Measurements from ENCODE around the gene ROR1. TPM values are rescaled to one million over a fixed set of nuclear protein-coding genes. Genes with fewer than 3 reads are reported as not detected.
A peak's percentile ranks its signal among the peaks of the same experiment; 100 is the strongest.
"Not testable (repeated sequence)": the region's sequence is repeated elsewhere in the genome, so short reads cannot be mapped to it uniquely, and the experiment has no call there.

Gene ROR1
- total RNA-seq, 1 donor from 2014 or later, result 6.7 TPM

DNA sequence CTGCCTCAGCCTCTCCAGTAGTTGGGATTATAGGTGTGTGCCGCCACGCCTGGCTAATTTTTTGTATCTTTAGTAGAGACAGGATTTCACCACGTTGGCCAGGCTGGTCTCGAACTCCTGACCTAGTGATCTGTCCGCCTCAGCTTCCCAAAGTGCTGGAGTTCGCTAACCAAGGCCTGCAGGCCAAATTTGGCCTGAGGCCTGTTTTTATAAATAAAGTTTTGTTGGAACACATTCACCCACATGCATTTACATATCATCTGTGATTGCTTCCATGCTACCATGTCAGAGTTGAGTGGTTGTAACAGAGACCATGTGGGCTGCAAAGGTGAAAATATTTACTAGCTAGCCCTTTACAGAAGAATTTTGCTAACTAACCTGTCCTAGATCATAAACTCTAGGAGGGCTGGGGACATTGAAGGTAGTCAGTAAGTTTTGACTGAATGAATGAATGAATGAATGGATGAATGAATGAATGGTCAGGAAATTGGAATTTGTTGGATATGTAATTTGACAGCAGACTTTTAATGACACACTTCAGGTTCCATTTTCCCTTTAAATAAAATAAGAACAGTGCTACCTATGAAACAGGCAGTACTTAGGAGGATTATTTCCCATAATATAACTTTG lies 38.4 kb downstream of the ROR1 start:
- H3K4me1 Mint-ChIP-seq (ENCODE audit: unreplicated experiment), result peaks cover 10% of the 10 kb centered on the region
- H3K4me3 Mint-ChIP-seq (ENCODE audit: unreplicated experiment), result no peak overlapping the region
- TF ChIP-seq, protein P1, sequence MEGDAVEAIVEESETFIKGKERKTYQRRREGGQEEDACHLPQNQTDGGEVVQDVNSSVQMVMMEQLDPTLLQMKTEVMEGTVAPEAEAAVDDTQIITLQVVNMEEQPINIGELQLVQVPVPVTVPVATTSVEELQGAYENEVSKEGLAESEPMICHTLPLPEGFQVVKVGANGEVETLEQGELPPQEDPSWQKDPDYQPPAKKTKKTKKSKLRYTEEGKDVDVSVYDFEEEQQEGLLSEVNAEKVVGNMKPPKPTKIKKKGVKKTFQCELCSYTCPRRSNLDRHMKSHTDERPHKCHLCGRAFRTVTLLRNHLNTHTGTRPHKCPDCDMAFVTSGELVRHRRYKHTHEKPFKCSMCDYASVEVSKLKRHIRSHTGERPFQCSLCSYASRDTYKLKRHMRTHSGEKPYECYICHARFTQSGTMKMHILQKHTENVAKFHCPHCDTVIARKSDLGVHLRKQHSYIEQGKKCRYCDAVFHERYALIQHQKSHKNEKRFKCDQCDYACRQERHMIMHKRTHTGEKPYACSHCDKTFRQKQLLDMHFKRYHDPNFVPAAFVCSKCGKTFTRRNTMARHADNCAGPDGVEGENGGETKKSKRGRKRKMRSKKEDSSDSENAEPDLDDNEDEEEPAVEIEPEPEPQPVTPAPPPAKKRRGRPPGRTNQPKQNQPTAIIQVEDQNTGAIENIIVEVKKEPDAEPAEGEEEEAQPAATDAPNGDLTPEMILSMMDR (IDR thresholded peaks at IDR 0.05; ENCODE audit: unreplicated experiment), result no peak
- no peak for DNase-seq (ENCODE audit: low spot score)
- peaks cover 4% of the 10 kb centered on the region for H3K27me3 Mint-ChIP-seq (ENCODE audit: unreplicated experiment)
- no peaks in the 10 kb centered on the region for H3K9me3 Mint-ChIP-seq (ENCODE audit: unreplicated experiment)
- H3K36me3 Mint-ChIP-seq (ENCODE audit: low read depth, unreplicated experiment), result peaks cover 16% of the 10 kb centered on the region
- H3K27ac Mint-ChIP-seq (ENCODE audit: unreplicated experiment), result no peak overlapping the region

DNA sequence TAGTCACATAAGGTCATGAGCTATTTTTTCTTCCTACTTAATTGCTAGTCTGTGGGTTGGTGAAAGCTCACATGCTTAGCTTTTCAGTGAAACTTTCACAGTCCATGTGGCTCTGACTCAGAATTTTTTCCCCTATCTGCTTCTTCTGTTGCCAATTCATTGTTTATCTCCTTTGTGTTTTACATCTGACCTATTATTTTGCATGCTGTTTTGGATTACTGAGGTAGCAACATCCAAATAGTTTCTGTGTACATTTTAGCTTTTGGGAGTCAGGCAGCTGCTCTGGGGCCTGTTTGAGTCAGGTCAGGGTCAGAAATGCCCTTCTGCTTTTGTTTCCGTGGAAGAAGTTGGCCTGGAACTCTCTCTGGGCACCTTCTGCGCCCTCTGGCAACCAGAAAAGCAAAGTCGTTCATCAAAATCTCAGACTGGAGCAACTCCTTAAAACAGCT lies 40.0 kb downstream of the ROR1 start:
- Mint-ChIP-seq H3K27ac (ENCODE audit: unreplicated experiment) (no peak overlapping the region), H3K9me3 (ENCODE audit: unreplicated experiment) (no peaks in the 10 kb centered on the region), H3K27me3 (ENCODE audit: unreplicated experiment) (peaks cover 2% of the 10 kb centered on the region), H3K4me3 (ENCODE audit: unreplicated experiment) (no peak overlapping the region), H3K4me1 (ENCODE audit: unreplicated experiment) (peaks cover 10% of the 10 kb centered on the region), H3K36me3 (ENCODE audit: low read depth, unreplicated experiment) (peaks cover 16% of the 10 kb centered on the region)
- DNase-seq (ENCODE audit: low spot score), result no peak
- TF ChIP-seq, protein P1 (IDR thresholded peaks at IDR 0.05; ENCODE audit: unreplicated experiment), result no peak

DNA sequence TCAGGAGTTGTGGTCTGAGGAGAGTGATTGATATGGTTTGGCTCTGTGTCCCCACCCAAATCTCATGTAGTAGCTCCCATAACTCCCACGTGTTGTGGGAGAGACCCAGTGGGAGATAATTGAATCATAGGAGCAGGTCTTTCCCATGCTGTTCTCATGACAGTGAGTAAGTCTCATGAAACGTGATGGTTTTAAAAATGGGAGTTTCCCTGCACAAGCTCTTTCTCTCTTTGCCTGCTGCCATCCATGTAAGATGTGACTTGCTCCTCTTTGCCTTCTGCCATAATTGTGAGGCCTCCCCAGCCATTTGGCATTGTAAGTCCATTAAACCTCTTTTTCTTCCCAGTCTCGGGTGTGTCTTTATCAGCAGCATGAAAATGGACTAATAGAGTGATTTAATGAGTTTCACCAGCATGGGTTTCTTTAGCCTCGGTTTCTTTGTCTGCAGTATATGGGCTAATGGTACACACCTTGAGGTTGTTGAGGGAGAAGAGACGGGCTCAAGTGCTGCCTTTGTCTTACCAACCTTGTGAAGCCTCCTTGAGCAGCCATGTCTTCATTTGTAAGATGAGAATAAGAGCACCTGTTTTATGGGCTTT lies 42.5 kb downstream of the ROR1 start:
- not testable (repeated sequence) for H3K27ac Mint-ChIP-seq (ENCODE audit: unreplicated experiment); H3K4me1 Mint-ChIP-seq (ENCODE audit: unreplicated experiment); DNase-seq (ENCODE audit: low spot score); H3K27me3 Mint-ChIP-seq (ENCODE audit: unreplicated experiment); H3K9me3 Mint-ChIP-seq (ENCODE audit: unreplicated experiment)
- Mint-ChIP-seq H3K36me3 (ENCODE audit: low read depth, unreplicated experiment) (peaks cover 16% of the 10 kb centered on the region), H3K4me3 (ENCODE audit: unreplicated experiment) (peak overlapping the region; percentile 63)

DNA sequence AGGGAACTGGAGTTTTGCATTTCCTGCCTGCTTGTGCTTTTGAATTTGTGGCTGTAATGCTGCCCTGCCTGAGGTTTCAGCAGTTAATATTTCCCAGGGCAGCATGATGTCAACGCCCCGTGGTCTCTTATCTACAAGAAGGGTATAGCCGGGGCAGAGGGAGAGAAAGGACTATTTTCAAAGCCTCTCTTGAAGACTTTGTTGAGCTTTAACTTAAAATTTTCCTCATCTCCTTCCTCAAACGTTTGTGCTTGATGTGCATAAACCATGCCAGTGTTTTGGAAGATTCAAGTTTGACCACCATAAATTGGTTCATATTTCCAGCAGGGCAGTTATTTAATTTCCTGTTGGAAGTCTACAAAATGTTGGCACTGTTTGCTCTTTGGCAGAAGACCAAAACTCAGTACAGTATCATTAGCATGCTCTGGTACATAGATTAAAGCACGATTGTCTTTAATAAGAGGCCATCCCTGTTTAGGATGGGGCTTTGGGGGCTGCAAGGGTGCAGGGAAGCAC lies 43.4 kb downstream of the ROR1 start:
- TF ChIP-seq, protein P1 (IDR thresholded peaks at IDR 0.05; ENCODE audit: unreplicated experiment), result no peak
- H3K4me1 Mint-ChIP-seq (ENCODE audit: unreplicated experiment), result no peaks in the 10 kb centered on the region
- no peaks in the 10 kb centered on the region for H3K27me3 Mint-ChIP-seq (ENCODE audit: unreplicated experiment)
- peaks cover 16% of the 10 kb centered on the region for H3K36me3 Mint-ChIP-seq (ENCODE audit: low read depth, unreplicated experiment)
- DNase-seq (ENCODE audit: low spot score), result no peak
- H3K4me3 Mint-ChIP-seq (ENCODE audit: unreplicated experiment), result no peak overlapping the region
- no peaks in the 10 kb centered on the region for H3K9me3 Mint-ChIP-seq (ENCODE audit: unreplicated experiment)
- H3K27ac Mint-ChIP-seq (ENCODE audit: unreplicated experiment), result no peak overlapping the region

DNA sequence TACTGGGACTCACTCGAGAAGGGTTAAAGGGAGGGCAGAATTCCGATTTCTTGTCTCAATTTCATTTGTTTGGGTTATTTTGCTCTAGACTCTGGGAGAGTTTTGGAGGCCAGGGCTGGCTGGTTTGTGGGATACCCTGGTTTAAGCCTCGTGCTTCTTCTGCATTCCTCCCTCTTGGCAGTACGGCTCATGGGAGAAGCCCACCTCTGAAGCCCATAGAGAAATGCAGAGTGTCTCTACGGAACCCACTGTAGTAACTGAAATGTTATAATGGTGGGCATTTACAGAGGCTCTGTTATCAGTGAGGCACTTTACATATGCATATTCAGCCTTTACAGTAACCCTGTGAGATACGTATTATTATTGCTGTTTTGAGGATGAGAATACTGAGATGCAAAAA lies 43.9 kb downstream of the ROR1 start:
- no peaks in the 10 kb centered on the region for H3K4me1 Mint-ChIP-seq (ENCODE audit: unreplicated experiment)
- TF ChIP-seq, protein P1 (IDR thresholded peaks at IDR 0.05; ENCODE audit: unreplicated experiment), result no peak
- no peak overlapping the region for H3K27ac Mint-ChIP-seq (ENCODE audit: unreplicated experiment)
- no peak overlapping the region for H3K4me3 Mint-ChIP-seq (ENCODE audit: unreplicated experiment)
- H3K9me3 Mint-ChIP-seq (ENCODE audit: unreplicated experiment), result no peaks in the 10 kb centered on the region
- H3K36me3 Mint-ChIP-seq (ENCODE audit: low read depth, unreplicated experiment), result peaks cover 16% of the 10 kb centered on the region
- DNase-seq (ENCODE audit: low spot score), result no peak
- no peaks in the 10 kb centered on the region for H3K27me3 Mint-ChIP-seq (ENCODE audit: unreplicated experiment)
